Putamen (tissue), 1 donor: ENCODE data around the gene KIF16B.
"Not testable (repeated sequence)": the region's sequence is repeated elsewhere in the genome, so short reads cannot be mapped to it uniquely, and the experiment has no call there.

Experiments
- DNase-seq: peaks from one replicate; pipeline ENCODE4 v3.0.0-alpha.2; 2016; ENCODE audit warnings: low spot score

KIF16B gene

DNA sequence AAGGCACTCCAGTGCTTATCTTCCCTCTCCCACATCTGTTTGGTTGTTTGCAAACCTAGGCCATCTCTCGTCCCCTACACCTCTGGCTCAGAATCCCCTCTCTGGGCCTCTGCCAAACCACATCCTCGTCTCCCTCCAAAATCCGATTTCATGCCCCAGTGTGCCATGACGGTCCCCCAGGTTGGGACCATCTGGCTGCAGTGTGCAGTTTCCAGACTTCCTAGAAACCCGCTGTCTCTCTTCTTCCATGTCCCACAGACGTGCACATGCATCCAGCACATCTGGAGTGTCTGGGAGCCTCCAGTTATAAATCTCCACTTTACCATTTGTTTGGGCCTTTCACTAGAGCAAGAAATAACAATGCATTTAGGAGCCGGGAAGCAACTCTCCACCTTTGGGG lies 316.2 kb downstream of the KIF16B start:
- no peak for DNase-seq

- no peak for DNase-seq
Measured at GRCh38 chr20:16246870-16247269, 326.4 kb downstream of the KIF16B start.

DNA sequence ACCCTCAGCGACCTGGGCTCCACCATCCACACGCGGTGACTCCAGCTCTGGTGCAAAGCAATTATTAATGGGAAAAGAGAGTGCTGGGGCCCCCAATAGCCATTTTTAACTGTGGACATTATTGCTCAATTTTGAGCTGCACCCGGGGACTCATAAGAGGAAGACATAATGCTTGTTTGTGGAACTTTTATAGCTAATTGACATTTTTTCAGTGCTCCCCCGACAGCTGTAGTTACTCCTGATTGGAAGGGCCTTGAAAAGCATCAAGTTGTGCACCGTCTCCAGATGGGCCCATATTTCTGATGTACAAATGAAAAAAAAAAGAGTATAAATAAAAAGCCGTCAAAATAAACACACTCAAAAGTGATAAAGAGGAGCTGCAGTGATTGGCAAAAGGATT lies 327.0 kb downstream of the KIF16B start:
- no peak for DNase-seq

- DNase-seq = no peak
Measured at GRCh38 chr20:16245879-16246278, 327.4 kb downstream of the KIF16B start.

DNA sequence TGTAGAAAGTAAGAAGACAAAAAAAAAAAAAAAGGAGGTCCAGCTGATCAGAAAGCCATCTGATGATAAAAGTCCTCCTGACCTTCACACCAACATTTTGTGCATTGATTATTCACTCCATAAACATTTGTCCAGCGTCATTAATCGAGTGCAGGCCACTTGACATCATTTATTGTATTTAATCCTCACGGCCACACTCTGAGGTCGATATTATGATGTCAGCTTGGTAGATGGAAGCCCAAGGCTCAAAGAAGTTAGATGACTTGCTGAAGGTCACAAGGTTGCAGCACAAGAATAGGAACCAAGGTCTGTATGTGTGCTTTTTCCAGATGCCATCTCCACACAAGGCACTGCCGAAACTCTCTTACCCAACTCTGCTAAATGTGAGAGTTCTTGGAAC lies 328.4 kb downstream of the KIF16B start:
- DNase-seq = no peak

- peak; percentile 22 for DNase-seq
Measured at GRCh38 chr20:16243470-16243869, 329.8 kb downstream of the KIF16B start.

DNA sequence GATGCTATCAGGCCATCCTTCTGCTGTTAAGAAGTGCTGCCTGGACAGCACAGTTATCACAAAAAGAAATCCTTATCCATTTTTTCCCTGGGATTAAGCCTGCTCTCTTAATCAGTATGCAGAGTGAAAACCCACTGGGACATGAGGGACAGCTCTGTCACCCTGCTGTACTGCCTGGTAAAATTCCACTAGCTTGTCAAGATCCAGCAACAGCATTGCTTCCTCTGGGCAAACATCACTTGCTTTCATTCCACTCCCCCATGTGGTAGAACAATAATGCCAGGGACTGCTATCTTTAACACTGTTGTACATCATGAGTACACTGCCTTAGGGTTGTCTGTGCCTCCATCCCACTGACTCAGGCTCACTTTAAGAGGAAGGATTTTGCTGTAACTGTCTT lies 331.3 kb downstream of the KIF16B start:
- DNase-seq = peak; percentile 4

- no peak for DNase-seq
Measured at GRCh38 chr20:16240355-16240754, 332.9 kb downstream of the KIF16B start.

DNA sequence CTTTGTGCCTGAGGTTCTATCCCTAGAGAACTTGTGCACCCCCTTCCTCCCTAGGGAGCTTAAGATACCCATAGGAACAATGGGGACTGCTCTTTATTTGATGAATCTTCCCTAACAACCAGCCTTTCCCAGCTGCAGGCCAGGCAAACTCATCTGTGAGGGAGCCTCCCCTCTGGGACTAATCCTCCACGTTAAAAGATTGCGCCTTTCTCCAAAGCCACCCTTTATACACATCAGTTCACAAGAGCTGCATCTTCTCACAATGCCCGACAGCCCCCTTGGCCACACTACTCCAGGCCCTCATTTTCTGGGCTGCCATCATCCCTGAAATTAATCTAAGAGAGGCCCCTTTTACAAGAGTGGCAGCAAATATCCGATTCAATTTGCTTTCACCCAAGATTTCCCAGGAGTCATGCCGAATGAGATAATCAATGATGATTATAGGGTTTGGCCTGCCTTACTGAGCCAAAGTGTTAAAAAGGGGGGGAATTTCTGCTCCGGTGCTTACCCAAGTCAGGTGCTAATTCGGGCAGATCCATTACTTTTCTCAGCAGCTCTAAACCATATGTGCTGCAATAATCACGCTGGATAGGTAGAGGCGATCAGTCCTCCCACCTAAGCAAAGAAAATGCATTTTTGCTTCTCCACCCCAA lies 336.5 kb downstream of the KIF16B start:
- DNase-seq = no peak

- no peak for DNase-seq
Measured at GRCh38 chr20:16230402-16230801, 342.8 kb downstream of the KIF16B start.

GRCh38 chr20:16229813-16230212 lies 343.4 kb downstream of the KIF16B start:
- DNase-seq = no peak

GRCh38 chr20:16228722-16229121 lies 344.5 kb downstream of the KIF16B start:
- DNase-seq = no peak

DNA sequence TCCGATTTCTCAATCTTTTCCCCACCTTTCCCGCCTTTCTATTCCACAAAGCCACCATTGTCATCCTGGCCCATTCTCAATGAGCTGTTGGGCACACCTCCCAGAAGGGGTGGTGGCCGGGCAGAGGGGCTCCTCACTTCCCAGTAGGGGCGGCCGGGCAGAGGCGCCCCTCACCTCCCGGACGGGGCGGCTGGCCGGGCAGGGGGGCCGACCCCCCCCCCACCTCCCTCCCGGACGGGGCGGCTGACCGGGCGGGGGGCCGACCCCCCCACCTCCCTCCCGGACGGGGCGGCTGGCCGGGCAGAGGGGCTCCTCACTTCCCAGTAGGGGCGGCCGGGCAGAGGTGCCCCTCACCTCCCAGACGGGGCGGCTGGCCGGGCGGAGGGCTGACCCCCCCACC lies 346.3 kb downstream of the KIF16B start:
- DNase-seq = not testable (repeated sequence)

- no peak for DNase-seq
Measured at GRCh38 chr20:16224836-16225235, 348.4 kb downstream of the KIF16B start.

DNA sequence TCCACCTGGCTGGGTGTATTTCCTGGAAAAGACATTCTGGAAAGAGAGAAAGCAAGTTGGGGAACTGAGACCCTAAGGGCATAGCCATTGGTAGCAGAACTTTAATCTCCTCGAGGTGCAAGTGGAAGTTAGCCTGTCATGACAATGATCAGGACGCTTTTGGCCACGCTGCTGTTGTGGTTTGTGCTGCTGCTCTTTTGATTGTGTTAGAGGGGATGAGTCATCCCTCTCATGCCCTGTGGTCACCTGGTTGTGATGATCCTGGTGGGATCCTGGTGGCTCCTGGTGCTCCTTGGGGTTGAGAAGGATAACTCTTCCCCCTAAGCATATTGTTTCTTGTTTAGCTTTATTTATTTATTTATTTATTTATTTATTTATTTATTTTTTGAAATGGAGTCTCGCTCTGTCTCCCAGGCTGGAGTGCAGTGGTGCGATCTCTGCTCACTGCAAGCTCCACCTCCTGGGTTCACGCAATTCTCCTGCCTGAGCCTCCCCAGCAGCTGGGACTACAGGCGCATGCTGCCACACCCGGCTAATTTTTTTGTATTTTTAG lies 350.3 kb downstream of the KIF16B start:
- no peak for DNase-seq
